DND-41 (cell line): Measurements from ENCODE around the gene PABPN1L.

ENCODE experiments used
- ATAC-seq: fragments of 200-7000 bp; cut with Tn5 transposase; 3 replicates; pipeline ENCODE4 v1.9.1; 2021; ENCODE audit warnings: low read depth; ENCODE audit not compliant: insufficient read depth
- DNase-seq: peaks from one replicate; pipeline ENCODE4 v3.0.0-alpha.2; 2020
- H2AFZ ChIP-seq: 2 replicates; pipeline ENCODE4 v1.6.0; 2012; ENCODE audit warnings: low read depth, low read length
- H3K27ac ChIP-seq: 2 replicates; pipeline ENCODE4 v1.5.1; 2012; ENCODE audit warnings: low read length, inconsistent platforms
- H3K27me3 ChIP-seq: fragments of 200-600 bp; sonication (generic); 2 replicates; pipeline ENCODE4 v1.6.0; 2012; ENCODE audit warnings: low read length, mild to moderate bottlenecking, inconsistent platforms; ENCODE audit not compliant: insufficient read depth, poor library complexity
- H3K36me3 ChIP-seq: 2 replicates; pipeline ENCODE4 v1.5.1; 2012; ENCODE audit warnings: low read length, inconsistent platforms; ENCODE audit not compliant: insufficient read depth
- H3K4me1 ChIP-seq: 2 replicates; pipeline ENCODE4 v1.5.1; 2012; ENCODE audit warnings: mild to moderate bottlenecking, low read length; ENCODE audit not compliant: insufficient read depth
- H3K4me2 ChIP-seq: 2 replicates; pipeline ENCODE4 v1.6.0; 2012; ENCODE audit warnings: mild to moderate bottlenecking, moderate library complexity, low read length, inconsistent platforms; ENCODE audit not compliant: insufficient read depth
- H3K4me3 ChIP-seq, 2 experiments: fragments of 200-600 bp in 1 of 2; shearing (Covaris generic) in 1 of 2; 2 replicates each; pipeline ENCODE4 v1.5.1; 2012 to 2016; ENCODE audit warnings: inconsistent platforms in 2 of 2, low read length in 2 of 2, mild to moderate bottlenecking in 2 of 2, low read depth in 1 of 2, moderate library complexity in 1 of 2
- H3K79me2 ChIP-seq: 2 replicates; pipeline ENCODE4 v1.6.0; 2012; ENCODE audit warnings: low read length, inconsistent platforms; ENCODE audit not compliant: insufficient read depth
- H3K9ac ChIP-seq: 2 replicates; pipeline ENCODE4 v1.6.0; 2012; ENCODE audit warnings: low read depth, mild to moderate bottlenecking, inconsistent platforms, low read length, moderate library complexity
- H3K9me3 ChIP-seq: 2 replicates; pipeline ENCODE4 v1.5.1; 2012; ENCODE audit warnings: low read length, moderate library complexity, mild to moderate bottlenecking, inconsistent platforms; ENCODE audit not compliant: insufficient read depth, severe bottlenecking
- H4K20me1 ChIP-seq: 2 replicates; pipeline ENCODE4 v1.6.0; 2012; ENCODE audit warnings: low read length; ENCODE audit not compliant: insufficient read depth
- EZH2 ChIP-seq: IDR thresholded peaks from 3 replicates; pipeline ENCODE4 v1.6.1; 2012; ENCODE audit warnings: borderline replicate concordance, low read depth, mild to moderate bottlenecking, moderate library complexity, low read length, inconsistent platforms; ENCODE audit not compliant: severe bottlenecking
- TF ChIP-seq, protein P1 (sequence below): IDR thresholded peaks from 2 replicates; pipeline ENCODE4 v1.5.1; 2012; ENCODE audit warnings: borderline replicate concordance, low read length, moderate library complexity, mild to moderate bottlenecking; ENCODE audit not compliant: poor library complexity, severe bottlenecking; ENCODE audit errors: extremely low read depth

Gene PABPN1L

DNA sequence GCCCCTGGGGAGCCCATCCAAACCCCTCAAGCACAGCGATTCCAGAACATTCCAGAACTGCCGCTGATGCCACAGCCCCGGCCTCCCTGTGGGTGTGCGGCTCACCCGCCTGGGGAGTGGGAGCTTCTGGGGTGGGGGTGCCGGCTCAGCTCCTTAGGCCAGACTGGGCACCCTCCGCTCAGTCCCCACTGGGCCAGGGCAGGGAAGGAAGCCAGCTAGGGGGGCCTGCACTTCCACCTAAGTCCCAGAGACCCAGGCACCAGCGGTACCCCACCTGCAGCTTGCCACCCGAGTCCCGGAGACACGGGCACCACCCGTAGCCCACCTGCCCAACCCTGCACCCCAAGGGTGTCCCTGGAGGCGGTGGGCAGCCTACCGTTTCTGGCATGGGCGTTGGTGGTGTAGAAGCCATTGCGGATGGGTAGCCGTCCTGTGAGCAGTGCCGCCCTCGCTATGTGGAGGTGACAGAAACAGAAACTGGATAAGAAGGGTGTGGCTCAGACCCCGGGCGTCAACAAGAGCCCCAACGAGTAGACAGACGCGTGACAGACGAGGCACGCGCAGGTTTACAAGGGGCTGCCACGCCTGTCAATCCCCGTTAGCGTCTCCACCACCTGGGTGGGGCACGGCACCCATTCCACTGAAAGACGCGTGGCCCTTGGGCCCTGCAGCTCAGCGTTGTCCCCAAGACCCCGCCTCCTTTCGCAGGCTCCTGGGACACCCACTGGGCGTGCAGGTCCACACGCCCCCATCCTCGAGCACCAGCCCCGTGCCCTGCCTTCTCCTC is 24.7 kb downstream of the PABPN1L start:
- DNase-seq (no peak), ATAC-seq (no peak)
- Histone ChIP-seq H3K36me3 (peaks cover 21% of the 10 kb centered on the region), H2AFZ (no peak overlapping the region), H3K4me3 (no peak overlapping the region), H3K9me3 (no peaks in the 10 kb centered on the region), H3K9ac (no peak overlapping the region), H3K79me2 (no peaks in the 10 kb centered on the region), H3K4me2 (no peak overlapping the region), H3K27me3 (no peaks in the 10 kb centered on the region), H4K20me1 (peaks cover 10% of the 10 kb centered on the region; the same call in 1 of the 2 replicates), H3K4me1 (no peaks in the 10 kb centered on the region), H3K27ac (no peak overlapping the region)
- no peak for TF ChIP-seq EZH2
- TF ChIP-seq, protein P1, sequence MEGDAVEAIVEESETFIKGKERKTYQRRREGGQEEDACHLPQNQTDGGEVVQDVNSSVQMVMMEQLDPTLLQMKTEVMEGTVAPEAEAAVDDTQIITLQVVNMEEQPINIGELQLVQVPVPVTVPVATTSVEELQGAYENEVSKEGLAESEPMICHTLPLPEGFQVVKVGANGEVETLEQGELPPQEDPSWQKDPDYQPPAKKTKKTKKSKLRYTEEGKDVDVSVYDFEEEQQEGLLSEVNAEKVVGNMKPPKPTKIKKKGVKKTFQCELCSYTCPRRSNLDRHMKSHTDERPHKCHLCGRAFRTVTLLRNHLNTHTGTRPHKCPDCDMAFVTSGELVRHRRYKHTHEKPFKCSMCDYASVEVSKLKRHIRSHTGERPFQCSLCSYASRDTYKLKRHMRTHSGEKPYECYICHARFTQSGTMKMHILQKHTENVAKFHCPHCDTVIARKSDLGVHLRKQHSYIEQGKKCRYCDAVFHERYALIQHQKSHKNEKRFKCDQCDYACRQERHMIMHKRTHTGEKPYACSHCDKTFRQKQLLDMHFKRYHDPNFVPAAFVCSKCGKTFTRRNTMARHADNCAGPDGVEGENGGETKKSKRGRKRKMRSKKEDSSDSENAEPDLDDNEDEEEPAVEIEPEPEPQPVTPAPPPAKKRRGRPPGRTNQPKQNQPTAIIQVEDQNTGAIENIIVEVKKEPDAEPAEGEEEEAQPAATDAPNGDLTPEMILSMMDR: no peak

DNA sequence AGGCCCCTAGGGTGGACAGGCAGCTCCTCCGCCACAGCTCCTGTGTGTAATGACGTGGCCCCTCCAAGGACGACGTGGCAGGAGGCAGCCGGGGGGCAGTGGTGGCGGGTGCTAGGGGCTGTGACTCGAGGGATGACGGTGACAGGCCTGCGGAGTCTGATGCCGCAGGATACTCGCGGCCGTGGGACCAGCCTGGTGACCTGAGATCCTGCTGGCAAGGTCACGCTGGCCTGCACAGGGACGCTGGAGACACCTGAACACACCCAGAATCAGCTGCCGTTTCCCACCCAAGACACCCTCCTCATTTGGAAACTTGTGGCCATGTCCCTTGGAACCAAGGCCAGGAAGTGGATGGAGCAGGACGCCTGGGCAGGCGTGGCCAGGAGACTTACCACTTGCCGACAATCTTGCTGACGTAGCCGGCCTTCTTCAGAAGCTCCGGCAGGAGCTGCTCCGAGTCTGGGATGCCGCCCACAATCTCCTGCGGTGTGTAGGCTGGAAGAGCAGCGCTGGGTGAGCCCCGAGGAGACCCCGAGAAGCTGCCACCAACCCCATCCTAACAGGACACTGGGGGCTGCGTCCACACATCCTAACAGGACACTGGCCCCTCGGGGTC is 25.8 kb downstream of the PABPN1L start:
- Histone ChIP-seq H3K4me1 (no peaks in the 10 kb centered on the region), H4K20me1 (peaks cover 10% of the 10 kb centered on the region; the same call in 1 of the 2 replicates), H3K79me2 (no peaks in the 10 kb centered on the region), H2AFZ (no peak overlapping the region), H3K4me2 (no peak overlapping the region), H3K9me3 (no peaks in the 10 kb centered on the region), H3K36me3 (peaks cover 24% of the 10 kb centered on the region), H3K9ac (no peak overlapping the region), H3K27me3 (no peaks in the 10 kb centered on the region), H3K27ac (no peak overlapping the region), H3K4me3 (no peak overlapping the region)
- ATAC-seq (no peak), DNase-seq (no peak)
- TF ChIP-seq, protein P1: no peak
- no peak for TF ChIP-seq EZH2

DNA sequence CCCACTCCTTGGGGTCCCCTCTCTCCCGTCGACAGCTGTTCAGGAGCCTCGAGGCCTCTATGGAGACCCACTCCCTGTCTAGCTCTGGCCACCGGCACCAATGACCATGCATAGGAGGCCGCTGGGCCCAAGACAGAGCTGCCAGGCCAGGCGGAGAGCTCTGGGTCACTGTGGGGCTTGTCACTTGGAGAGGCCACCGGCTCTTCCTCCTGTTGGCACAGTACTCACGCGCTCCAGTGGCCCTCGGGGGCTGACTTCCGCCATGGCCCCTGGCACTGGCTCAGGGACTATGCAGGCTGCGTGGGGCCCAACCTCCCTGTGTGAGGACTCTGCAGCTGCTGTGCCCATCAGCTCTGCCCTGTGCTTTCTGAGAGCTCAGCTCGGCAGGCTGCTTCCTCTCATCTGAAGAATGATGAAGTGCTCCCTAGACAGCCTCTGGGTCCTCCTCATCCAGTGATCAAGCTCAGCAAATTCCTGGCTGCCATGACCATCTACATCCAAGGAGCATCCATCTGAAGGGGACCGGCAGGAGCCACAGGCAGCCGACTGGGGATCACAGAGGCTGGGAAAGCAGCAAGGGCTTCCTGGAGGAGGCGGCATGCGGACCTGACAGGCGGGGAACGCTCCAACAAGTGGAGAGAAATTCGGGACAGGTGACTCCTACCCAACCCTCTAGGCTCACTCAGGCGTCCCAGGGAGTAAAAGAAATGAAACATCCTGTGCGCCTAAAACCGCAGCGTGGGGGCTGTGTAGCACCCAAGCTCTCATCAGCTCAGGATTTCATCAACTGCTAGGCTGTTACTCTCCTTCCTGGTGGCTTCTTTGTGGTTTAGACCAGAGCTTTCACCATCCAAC is 26.5 kb downstream of the PABPN1L start:
- Histone ChIP-seq H3K9me3 (no peaks in the 10 kb centered on the region), H3K4me1 (no peaks in the 10 kb centered on the region), H3K4me2 (no peak overlapping the region), H3K4me3 (no peak overlapping the region), H3K36me3 (peaks cover 32% of the 10 kb centered on the region), H3K79me2 (no peaks in the 10 kb centered on the region), H3K27me3 (no peaks in the 10 kb centered on the region), H4K20me1 (peaks cover 10% of the 10 kb centered on the region; the same call in 1 of the 2 replicates), H2AFZ (no peak overlapping the region), H3K27ac (no peak overlapping the region), H3K9ac (no peak overlapping the region)
- DNase-seq (no peak), ATAC-seq (no peak; the same call in 1 of the 3 replicates)
- no peak for TF ChIP-seq EZH2
- TF ChIP-seq, protein P1: no peak
